MCF 10A (cell line): ENCODE data around the gene PTPN5. TPM values are rescaled to one million over a fixed set of nuclear protein-coding genes. Genes with fewer than 3 reads are reported as not detected.

Source experiments
- BruUV-seq: library from RNA; stranded (reverse); fragments of 400-500 nt; replicated peaks from 2 replicates; lab custom pipeline; 2021; lab: Mats Ljungman, UMichigan
- CTCF ChIA-PET: fragments of 300-600 bp; sonication (Branson Sonifier 250); formaldehyde crosslinking; extraction: SDS; loops from one replicate; lab custom pipeline; 2021; ENCODE audit warnings: antibody characterized with exemption, inconsistent platforms; lab: Yijun Ruan, JAX
- POLR2A ChIA-PET: fragments of 300-600, 350-650 bp; sonication (Branson Sonifier 250); formaldehyde crosslinking; extraction: SDS; loops from one replicate; lab custom pipeline; 2020; ENCODE audit warnings: antibody characterized with exemption, inconsistent platforms; lab: Yijun Ruan, JAX
- DNase-seq: peaks from one replicate; pipeline ENCODE4 v3.0.0-alpha.2; 2018; ENCODE audit not compliant: unreplicated experiment
- H3K27ac Mint-ChIP-seq: one replicate; pipeline ENCODE4 v1.8.0; 2022; ENCODE audit warnings: mild to moderate bottlenecking, low read depth, mixed read lengths; ENCODE audit not compliant: unreplicated experiment
- H3K27me3 Mint-ChIP-seq: one replicate; pipeline ENCODE4 v1.8.0; 2022; ENCODE audit warnings: mixed read lengths; ENCODE audit not compliant: insufficient read depth, unreplicated experiment
- H3K36me3 Mint-ChIP-seq: one replicate; pipeline ENCODE4 v1.8.0; 2022; ENCODE audit warnings: mild to moderate bottlenecking, moderate library complexity, mixed read lengths; ENCODE audit not compliant: insufficient read depth, unreplicated experiment
- H3K4me1 Mint-ChIP-seq: one replicate; pipeline ENCODE4 v1.8.0; 2022; ENCODE audit warnings: mixed read lengths; ENCODE audit not compliant: insufficient read depth, unreplicated experiment
- H3K4me3 Mint-ChIP-seq: one replicate; pipeline ENCODE4 v1.8.0; 2022; ENCODE audit warnings: mild to moderate bottlenecking, moderate library complexity, mixed read lengths; ENCODE audit not compliant: unreplicated experiment
- H3K9me3 Mint-ChIP-seq: one replicate; pipeline ENCODE4 v1.8.0; 2022; ENCODE audit warnings: mixed read lengths; ENCODE audit not compliant: unreplicated experiment
- intact Hi-C: fragments of 100-400 bp; cut with micrococcal nuclease; formaldehyde crosslinking; loops from 2 replicates; pipeline ENCODE4 v1.14.1; 2022
- total RNA-seq: library from RNA; stranded (reverse); gene quantifications from 2 replicates; pipeline ENCODE4 v1.2.3, GENCODE V29; 2022
- TF ChIP-seq, protein P1 (sequence below): fragments of 200-600 bp; IDR thresholded peaks from one replicate; pipeline ENCODE4 v1.8.0; 2022; ENCODE audit warnings: antibody characterized with exemption, mild to moderate bottlenecking; ENCODE audit not compliant: unreplicated experiment

Gene PTPN5
- total RNA-seq, 1 experiment from 2014 or later = not detected

- BruUV-seq = no TSS peak
- Mint-ChIP-seq H3K9me3 (no peaks in the 10 kb centered on the region), H3K27me3 (peaks cover 3% of the 10 kb centered on the region), H3K4me3 (no peak overlapping the region), H3K27ac (no peak overlapping the region), H3K4me1 (peaks cover 7% of the 10 kb centered on the region), H3K36me3 (no peaks in the 10 kb centered on the region)
- intact Hi-C loops = no loop called here
- CTCF ChIA-PET = interaction anchor here (1.2 to 7.8 kb wide), 4 partner anchors 14 to 74 kb away, joined by 3 to 68 read pairs (median 20); no protein-coding TSS in a partner anchor
- POLR2A ChIA-PET = no interaction called here
- TF ChIP-seq, protein P1, sequence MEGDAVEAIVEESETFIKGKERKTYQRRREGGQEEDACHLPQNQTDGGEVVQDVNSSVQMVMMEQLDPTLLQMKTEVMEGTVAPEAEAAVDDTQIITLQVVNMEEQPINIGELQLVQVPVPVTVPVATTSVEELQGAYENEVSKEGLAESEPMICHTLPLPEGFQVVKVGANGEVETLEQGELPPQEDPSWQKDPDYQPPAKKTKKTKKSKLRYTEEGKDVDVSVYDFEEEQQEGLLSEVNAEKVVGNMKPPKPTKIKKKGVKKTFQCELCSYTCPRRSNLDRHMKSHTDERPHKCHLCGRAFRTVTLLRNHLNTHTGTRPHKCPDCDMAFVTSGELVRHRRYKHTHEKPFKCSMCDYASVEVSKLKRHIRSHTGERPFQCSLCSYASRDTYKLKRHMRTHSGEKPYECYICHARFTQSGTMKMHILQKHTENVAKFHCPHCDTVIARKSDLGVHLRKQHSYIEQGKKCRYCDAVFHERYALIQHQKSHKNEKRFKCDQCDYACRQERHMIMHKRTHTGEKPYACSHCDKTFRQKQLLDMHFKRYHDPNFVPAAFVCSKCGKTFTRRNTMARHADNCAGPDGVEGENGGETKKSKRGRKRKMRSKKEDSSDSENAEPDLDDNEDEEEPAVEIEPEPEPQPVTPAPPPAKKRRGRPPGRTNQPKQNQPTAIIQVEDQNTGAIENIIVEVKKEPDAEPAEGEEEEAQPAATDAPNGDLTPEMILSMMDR = no peak
- no peak for DNase-seq
These were observed 13.1 kb downstream of the PTPN5 start for GRCh38 chr11:18778468-18778867.

- TF ChIP-seq, protein P1 = no peak
- H3K27me3 Mint-ChIP-seq = peaks cover 20% of the 10 kb centered on the region
- no peaks in the 10 kb centered on the region for H3K36me3 Mint-ChIP-seq
- DNase-seq = no peak
- no peak overlapping the region for H3K4me3 Mint-ChIP-seq
- H3K9me3 Mint-ChIP-seq = no peaks in the 10 kb centered on the region
- H3K4me1 Mint-ChIP-seq = peaks cover 7% of the 10 kb centered on the region
- no peak overlapping the region for H3K27ac Mint-ChIP-seq
- intact Hi-C loops = no loop called here
- ChIA-PET POLR2A (interaction anchor here (0.6 kb wide), 1 partner anchor 382 kb away, joined by 3 read pairs; the partner anchor contains the start of gene LDHA), CTCF (interaction anchor here (0.7 to 7.8 kb wide), 15 partner anchors 11 to 1062 kb away, joined by 3 to 68 read pairs (median 6); no protein-coding TSS in a partner anchor)
- no TSS peak for BruUV-seq
These were observed 15.3 kb downstream of the PTPN5 start for GRCh38 chr11:18776324-18776723.

DNA sequence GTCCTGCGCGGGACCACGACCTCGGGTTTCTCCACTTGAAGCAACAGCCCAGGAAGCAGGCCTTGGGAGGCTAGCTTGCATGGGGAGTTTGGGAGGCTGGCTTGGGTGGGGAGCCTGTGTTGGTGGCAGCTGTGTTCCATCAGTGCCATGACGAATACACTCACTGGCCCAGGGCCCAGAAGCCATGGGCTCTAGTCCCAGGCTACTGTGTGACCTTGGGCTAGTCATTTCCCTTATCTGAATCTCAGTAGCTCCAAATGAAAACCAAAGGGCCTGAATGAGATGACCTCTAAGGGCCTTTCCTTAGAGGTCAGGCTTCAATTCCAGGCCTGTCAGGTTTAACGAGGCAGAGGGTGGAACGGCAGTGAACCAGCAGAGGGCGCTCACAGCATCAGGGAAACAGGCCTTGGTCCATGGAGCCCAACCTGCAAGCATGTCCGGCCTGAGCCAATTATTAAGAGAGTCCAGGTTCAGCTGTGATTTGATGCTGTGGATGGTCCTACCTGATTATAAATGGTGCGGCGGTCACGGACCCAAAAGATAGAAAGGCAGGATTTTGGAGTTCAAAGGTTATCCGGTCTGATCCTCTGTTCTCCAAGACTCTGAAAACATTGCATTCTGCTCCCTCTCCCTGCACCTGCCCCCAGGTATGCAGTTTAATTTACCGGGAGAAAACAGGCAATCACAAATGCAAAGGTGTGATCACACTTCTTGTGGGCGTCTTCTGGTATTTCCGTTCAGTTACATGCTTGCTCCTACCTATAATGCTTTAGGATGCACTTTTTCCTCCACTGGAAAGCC is 15.9 kb downstream of the PTPN5 start:
- H3K9me3 Mint-ChIP-seq = no peaks in the 10 kb centered on the region
- H3K36me3 Mint-ChIP-seq = no peaks in the 10 kb centered on the region
- peaks cover 26% of the 10 kb centered on the region for H3K27me3 Mint-ChIP-seq
- ChIA-PET POLR2A (interaction anchor here (0.6 kb wide), 1 partner anchor 381 kb away, joined by 3 read pairs; the partner anchor contains the start of gene LDHA), CTCF (interaction anchor here (0.6 to 7.8 kb wide), 26 partner anchors 9 to 1273 kb away, joined by 3 to 68 read pairs (median 5); no protein-coding TSS in a partner anchor)
- intact Hi-C loops = loop anchor here (1.0 kb wide), 2 partner anchors 27 to 78 kb away; no protein-coding TSS in a partner anchor
- DNase-seq = peak; percentile 78
- TF ChIP-seq, protein P1 = peak; percentile 83
- no peak overlapping the region for H3K27ac Mint-ChIP-seq
- peaks cover 5% of the 10 kb centered on the region for H3K4me1 Mint-ChIP-seq
- no peak overlapping the region for H3K4me3 Mint-ChIP-seq
- BruUV-seq = no TSS peak

GRCh38 chr11:18774801-18775200 is 16.8 kb downstream of the PTPN5 start:
- TF ChIP-seq, protein P1 = no peak
- Mint-ChIP-seq H3K36me3 (no peaks in the 10 kb centered on the region), H3K27ac (no peak overlapping the region), H3K4me3 (no peak overlapping the region), H3K4me1 (no peaks in the 10 kb centered on the region), H3K9me3 (no peaks in the 10 kb centered on the region), H3K27me3 (peaks cover 28% of the 10 kb centered on the region)
- ChIA-PET POLR2A (no interaction called here), CTCF (interaction anchor here (0.8 to 7.8 kb wide), 18 partner anchors 9 to 669 kb away, joined by 3 to 68 read pairs (median 6); partner anchors contain the start of genes LDHA and SAAL1)
- no peak for DNase-seq
- intact Hi-C loops = loop anchor here (1.0 kb wide), 2 partner anchors 28 to 78 kb away; no protein-coding TSS in a partner anchor
- no TSS peak for BruUV-seq
